Hepatocyte (in vitro differentiated cells): ENCODE measurements around the gene GJB6. TPM values are rescaled to one million over a fixed set of nuclear protein-coding genes. Genes with fewer than 3 reads are reported as not detected.

ENCODE experiments used
- DNase-seq: peaks from one replicate; pipeline ENCODE4 v3.0.0-alpha.2; 2016; ENCODE audit warnings: low spot score
- H2AFZ ChIP-seq: fragments of 200-600 bp; sonication (generic); 2 replicates; pipeline ENCODE4 v1.6.0; 2016; ENCODE audit warnings: antibody characterized with exemption, mild to moderate bottlenecking
- H3K27ac ChIP-seq: fragments of 200-600 bp; sonication (generic); 2 replicates; pipeline ENCODE4 v1.5.1; 2016; ENCODE audit warnings: mild to moderate bottlenecking
- H3K27me3 ChIP-seq: fragments of 200-600 bp; sonication (generic); 2 replicates; pipeline ENCODE4 v1.6.1; 2016
- H3K36me3 ChIP-seq: fragments of 200-600 bp; sonication (generic); replicated peaks from 2 replicates; pipeline ENCODE4 v1.5.1; 2016; ENCODE audit warnings: low read depth; ENCODE audit not compliant: insufficient read depth
- H3K4me1 ChIP-seq: fragments of 200-600 bp; sonication (generic); 2 replicates; pipeline ENCODE4 v1.5.1; 2016; ENCODE audit warnings: mild to moderate bottlenecking, moderate library complexity; ENCODE audit not compliant: insufficient read depth
- H3K4me2 ChIP-seq: fragments of 200-600 bp; sonication (generic); 2 replicates; pipeline ENCODE4 v1.6.0; 2016
- H3K4me3 ChIP-seq: fragments of 200-600 bp; sonication (generic); 2 replicates; pipeline ENCODE4 v1.5.1; 2016; ENCODE audit warnings: mild to moderate bottlenecking
- H3K79me2 ChIP-seq: fragments of 200-600 bp; sonication (generic); 2 replicates; pipeline ENCODE4 v1.6.0; 2017; ENCODE audit warnings: mild to moderate bottlenecking
- H3K9me2 ChIP-seq: fragments of 200-600 bp; sonication (generic); replicated peaks from 2 replicates; pipeline ENCODE4 v1.6.0; 2017; ENCODE audit warnings: mild to moderate bottlenecking; ENCODE audit not compliant: insufficient read depth
- H3K9me3 ChIP-seq: fragments of 200-600 bp; sonication (generic); 2 replicates; pipeline ENCODE4 v1.5.1; 2016; ENCODE audit warnings: low read depth, mild to moderate bottlenecking
- H4K20me1 ChIP-seq: fragments of 200-600 bp; sonication (generic); 2 replicates; pipeline ENCODE4 v1.6.0; 2016; ENCODE audit warnings: mild to moderate bottlenecking; ENCODE audit not compliant: insufficient read depth, poor library complexity, severe bottlenecking
- CTCF ChIP-seq: fragments of 200-600 bp; sonication (generic); IDR thresholded peaks from 2 replicates; pipeline ENCODE4 v1.5.1; 2016; ENCODE audit warnings: antibody characterized with exemption, mild to moderate bottlenecking; ENCODE audit not compliant: poor library complexity
- EZH2 ChIP-seq: fragments of 200-600 bp; sonication (generic); IDR thresholded peaks from 2 replicates; pipeline ENCODE4 v1.6.1; 2016; ENCODE audit warnings: antibody characterized with exemption, mild to moderate bottlenecking, borderline replicate concordance
- EZH2phosphoT487 ChIP-seq: fragments of 200-600 bp; sonication (generic); IDR thresholded peaks from one replicate; pipeline ENCODE4 v1.6.1; 2018; ENCODE audit warnings: antibody characterized with exemption, mild to moderate bottlenecking, low read depth, moderate library complexity; ENCODE audit not compliant: unreplicated experiment, severe bottlenecking
- WGBS: methylation state at CpG from one replicate; pipeline ENCODE4 v1.1.6; 2016; ENCODE audit warnings: low lambda C conversion rate; ENCODE audit errors: missing lambda C conversion rate; 5-methylcytosine and 5-hydroxymethylcytosine counted together
- polyA plus RNA-seq: library from polyadenylated mRNA; unstranded; fragments of >200 nt; fragmentation: Nextera tagmentation; extraction: Ambion mirVana; gene quantifications from 2 replicates; pipeline ENCODE4 v1.2.1, GENCODE V29; 2016
- total RNA-seq: library from RNA; depleted of rRNA; stranded (reverse); fragments of >200 nt; gene quantifications from 2 replicates; pipeline ENCODE4 v1.2.3, GENCODE V29; 2014

Gene GJB6
- total and polyA plus RNA-seq, 2 experiments from 2014 or later, result 1.2 to 2.2 TPM

DNA sequence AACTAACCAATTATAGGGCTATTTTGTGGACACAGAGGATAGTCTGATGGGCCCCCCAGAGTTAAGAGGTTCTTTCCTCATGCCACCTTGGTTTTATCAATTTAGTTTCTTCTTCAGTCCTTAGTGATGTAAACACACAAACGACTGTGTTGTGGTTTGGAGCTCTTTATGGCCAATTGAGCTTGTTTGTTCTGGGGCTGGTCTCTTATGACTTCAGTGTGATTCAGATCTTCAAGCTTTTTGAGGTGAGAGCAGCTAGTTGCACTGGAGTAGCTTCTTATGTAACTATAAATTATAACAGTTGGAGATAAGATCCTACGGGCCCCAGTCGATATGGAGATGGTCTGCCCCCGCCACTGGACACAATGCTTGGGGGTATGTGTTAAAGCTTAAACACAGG, 22.0 kb upstream of the GJB6 start:
- Histone ChIP-seq H2AFZ (no peak overlapping the region), H3K27ac (no peak overlapping the region), H3K79me2 (no peaks in the 10 kb centered on the region), H3K4me1 (no peaks in the 10 kb centered on the region), H3K9me3 (no peaks in the 10 kb centered on the region), H3K9me2 (no peaks in the 10 kb centered on the region), H3K27me3 (no peaks in the 10 kb centered on the region), H3K4me2 (no peak overlapping the region), H3K36me3 (no peaks in the 10 kb centered on the region), H3K4me3 (no peak overlapping the region), H4K20me1 (no peaks in the 10 kb centered on the region)
- WGBS, result 80% methylated on average over 4 of the region's 4 CpGs
- no peak for TF ChIP-seq EZH2
- no peak for TF ChIP-seq EZH2phosphoT487
- no peak for DNase-seq

DNA sequence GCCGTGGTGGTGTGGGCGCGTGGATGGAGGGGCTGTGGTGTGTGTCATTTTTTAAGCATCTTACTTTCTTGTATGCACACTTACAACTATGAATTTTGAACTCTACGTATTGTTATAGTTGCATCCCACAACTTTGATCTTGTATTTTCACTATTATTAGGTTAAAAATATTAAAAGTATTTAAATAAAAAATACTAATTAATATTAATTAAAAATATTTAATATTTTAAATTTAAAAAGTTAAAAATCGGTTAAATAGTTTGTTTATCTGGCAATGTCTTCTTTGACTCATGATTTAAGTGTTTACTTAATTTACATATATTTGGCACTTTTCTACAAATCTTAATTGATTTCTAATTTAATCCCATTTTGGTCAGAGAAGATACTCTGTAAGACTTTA, 17.8 kb upstream of the GJB6 start:
- Histone ChIP-seq H3K27ac (no peak overlapping the region), H3K27me3 (no peaks in the 10 kb centered on the region), H3K9me2 (no peaks in the 10 kb centered on the region), H3K4me2 (no peak overlapping the region), H3K36me3 (no peaks in the 10 kb centered on the region), H2AFZ (no peak overlapping the region), H3K9me3 (no peaks in the 10 kb centered on the region), H4K20me1 (no peaks in the 10 kb centered on the region), H3K79me2 (no peaks in the 10 kb centered on the region), H3K4me1 (no peaks in the 10 kb centered on the region), H3K4me3 (no peak overlapping the region)
- 92% methylated on average over 5 of the region's 5 CpGs for WGBS
- DNase-seq, result no peak
- no peak for TF ChIP-seq EZH2phosphoT487
- no peak for TF ChIP-seq CTCF
- no peak for TF ChIP-seq EZH2

DNA sequence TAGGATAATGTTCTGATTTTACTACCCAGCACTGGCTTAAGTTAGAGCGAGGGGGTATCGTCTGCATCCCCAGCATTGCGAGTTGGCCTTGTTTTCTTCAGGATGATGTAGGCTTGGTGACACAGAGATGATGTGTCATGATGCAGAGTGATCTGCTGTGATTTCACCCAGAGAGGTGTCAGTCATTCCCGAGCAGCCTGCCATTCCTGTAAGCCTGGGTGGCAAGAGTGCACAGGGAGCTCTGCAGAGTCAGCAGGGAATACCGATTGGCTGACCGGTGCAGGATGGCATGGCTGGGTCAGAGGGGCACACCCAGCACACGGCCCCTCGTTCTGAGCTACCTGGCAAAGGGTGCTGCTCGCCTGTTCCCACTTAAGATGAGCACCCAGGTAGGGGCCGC, 15.8 kb upstream of the GJB6 start:
- DNase-seq, result no peak
- Histone ChIP-seq H3K4me1 (no peaks in the 10 kb centered on the region), H3K4me3 (no peak overlapping the region), H4K20me1 (no peaks in the 10 kb centered on the region), H3K9me3 (no peaks in the 10 kb centered on the region), H3K36me3 (no peaks in the 10 kb centered on the region), H3K4me2 (no peak overlapping the region), H2AFZ (no peak overlapping the region), H3K9me2 (no peaks in the 10 kb centered on the region), H3K27me3 (no peaks in the 10 kb centered on the region), H3K79me2 (no peaks in the 10 kb centered on the region), H3K27ac (no peak overlapping the region)
- 94% methylated on average over 10 of the region's 10 CpGs for WGBS
- no peak for TF ChIP-seq CTCF
- TF ChIP-seq EZH2, result no peak
- no peak for TF ChIP-seq EZH2phosphoT487

DNA sequence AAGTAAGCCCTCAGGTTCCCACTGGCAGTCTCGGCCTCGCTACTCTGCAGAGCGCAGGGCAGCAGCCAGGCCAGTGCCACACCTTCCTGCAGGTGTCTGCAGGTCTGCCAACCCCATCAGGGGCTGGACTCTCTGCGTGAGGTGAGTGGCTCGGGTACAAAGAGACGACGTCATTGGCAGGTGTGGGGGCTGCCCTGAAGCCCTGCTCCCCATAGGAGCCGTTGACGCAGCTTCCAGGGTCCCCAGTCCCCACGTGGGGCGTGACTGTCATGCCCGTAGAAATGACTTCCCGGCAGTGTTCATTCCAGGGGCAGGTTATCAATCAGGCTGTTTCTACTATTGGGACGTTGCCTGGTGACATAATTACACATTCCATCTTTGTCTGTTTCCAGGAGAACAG, 15.3 kb upstream of the GJB6 start:
- no peak for TF ChIP-seq EZH2phosphoT487
- TF ChIP-seq EZH2, result no peak
- TF ChIP-seq CTCF, result no peak
- no peak overlapping the region for H2AFZ ChIP-seq
- H3K9me2 ChIP-seq, result no peaks in the 10 kb centered on the region
- no peaks in the 10 kb centered on the region for H3K9me3 ChIP-seq
- H3K4me1 ChIP-seq, result no peaks in the 10 kb centered on the region
- H3K27me3 ChIP-seq, result no peaks in the 10 kb centered on the region
- H3K27ac ChIP-seq, result no peak overlapping the region
- WGBS, result 70% methylated on average over 14 of the region's 14 CpGs
- H3K79me2 ChIP-seq, result no peaks in the 10 kb centered on the region
- DNase-seq, result no peak
- H3K4me3 ChIP-seq, result no peak overlapping the region
- H4K20me1 ChIP-seq, result no peaks in the 10 kb centered on the region
- no peaks in the 10 kb centered on the region for H3K36me3 ChIP-seq
- no peak overlapping the region for H3K4me2 ChIP-seq
